ENCODE data around the gene GNMT.

DNA sequence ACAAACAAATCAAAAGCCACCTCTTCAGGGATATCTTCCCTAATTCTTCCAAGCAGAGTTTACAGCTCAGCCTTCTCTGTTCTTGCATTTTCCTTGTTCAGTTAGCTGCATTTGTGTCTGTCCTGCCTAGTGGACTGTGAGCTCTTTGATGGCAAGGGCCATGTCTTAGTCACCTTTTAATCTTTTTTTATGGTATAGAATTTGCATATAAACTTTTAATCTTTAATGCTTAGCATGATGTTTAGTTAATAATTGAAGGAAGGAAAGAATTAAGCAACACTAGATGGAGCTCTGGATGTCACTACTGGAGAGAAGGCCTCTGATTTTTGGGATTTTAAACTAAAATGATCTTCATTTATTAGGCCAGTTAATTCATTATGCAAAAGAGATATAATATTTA is 36.0 kb downstream of the GNMT start:
- TF ChIP-seq, protein P1, sequence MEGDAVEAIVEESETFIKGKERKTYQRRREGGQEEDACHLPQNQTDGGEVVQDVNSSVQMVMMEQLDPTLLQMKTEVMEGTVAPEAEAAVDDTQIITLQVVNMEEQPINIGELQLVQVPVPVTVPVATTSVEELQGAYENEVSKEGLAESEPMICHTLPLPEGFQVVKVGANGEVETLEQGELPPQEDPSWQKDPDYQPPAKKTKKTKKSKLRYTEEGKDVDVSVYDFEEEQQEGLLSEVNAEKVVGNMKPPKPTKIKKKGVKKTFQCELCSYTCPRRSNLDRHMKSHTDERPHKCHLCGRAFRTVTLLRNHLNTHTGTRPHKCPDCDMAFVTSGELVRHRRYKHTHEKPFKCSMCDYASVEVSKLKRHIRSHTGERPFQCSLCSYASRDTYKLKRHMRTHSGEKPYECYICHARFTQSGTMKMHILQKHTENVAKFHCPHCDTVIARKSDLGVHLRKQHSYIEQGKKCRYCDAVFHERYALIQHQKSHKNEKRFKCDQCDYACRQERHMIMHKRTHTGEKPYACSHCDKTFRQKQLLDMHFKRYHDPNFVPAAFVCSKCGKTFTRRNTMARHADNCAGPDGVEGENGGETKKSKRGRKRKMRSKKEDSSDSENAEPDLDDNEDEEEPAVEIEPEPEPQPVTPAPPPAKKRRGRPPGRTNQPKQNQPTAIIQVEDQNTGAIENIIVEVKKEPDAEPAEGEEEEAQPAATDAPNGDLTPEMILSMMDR (conservative IDR thresholded peaks at IDR 0.05; ENCODE audit: low read length), result no peak
- no peak for TF ChIP-seq EZH2phosphoT487 (IDR thresholded peaks at IDR 0.05; ENCODE audit: borderline replicate concordance)
